T-cell (primary cell): ENCODE data around the gene ADAM33. TPM values are rescaled to one million over a fixed set of nuclear protein-coding genes. Genes with fewer than 3 reads are reported as not detected.
A peak's percentile ranks its signal among the peaks of the same experiment; 100 is the strongest.

Experiments used
- ATAC-seq, 4 experiments: fragments of 200-7000 bp in 3 of 4; fragments of 150-1000 bp in 1 of 4; cut with Tn5 transposase; replicated peaks in 1 of 4; 1 replicate in 3 of 4; 2 replicates in 1 of 4; pipeline ENCODE4 v1.10.0; 2021; ENCODE audit warnings: moderate library complexity in 3 of 4, mild to moderate bottlenecking in 2 of 4, moderate number of reproducible peaks in 1 of 4
- CTCF ChIA-PET, 2 donors: fragments of 300-600 bp; sonication (Branson Sonifier 250); formaldehyde crosslinking; loops; one replicate each; lab custom pipeline; 2022; ENCODE audit warnings: antibody characterized with exemption in 2 of 2; lab: Charles Lee
- POLR2A ChIA-PET, 2 donors: fragments of 300-600 bp; sonication (Branson Sonifier 250); formaldehyde crosslinking; loops; one replicate each; lab custom pipeline; 2022; ENCODE audit warnings: antibody characterized with exemption in 2 of 2; lab: Charles Lee
- DNase-seq, 35 experiments: peaks; one replicate each; pipeline versions ENCODE4 v3.0.0 to v3.0.0-alpha.2; 2013 to 2023
- H3K27ac ChIP-seq: one replicate; pipeline ENCODE4 v1.5.1; 2013; ENCODE audit warnings: low read length
- H3K27me3 ChIP-seq, 2 experiments: replicated peaks in 1 of 2; 1 replicate in 1 of 2; 2 replicates in 1 of 2; pipeline versions ENCODE4 v1.6.1 to v1.7.0; 2013; ENCODE audit warnings: low read length in 1 of 2, mixed read lengths in 1 of 2; ENCODE audit not compliant: control insufficient read depth in 2 of 2, insufficient read depth in 2 of 2; ENCODE audit errors: extremely low read depth in 1 of 2
- H3K36me3 ChIP-seq, 2 donors: 1 replicate in 1 of 2; 2 replicates in 1 of 2; pipeline versions ENCODE4 v1.6.1 to v1.7.0; 2013; ENCODE audit warnings: low read length in 1 of 2; ENCODE audit not compliant: control insufficient read depth in 2 of 2, insufficient read depth in 1 of 2; ENCODE audit errors: extremely low read depth in 1 of 2
- H3K4me1 ChIP-seq, 2 experiments: 1 replicate in 1 of 2; 2 replicates in 1 of 2; pipeline versions ENCODE4 v1.6.1 to v1.7.0; 2013; ENCODE audit warnings: low read length in 2 of 2, mixed read lengths in 1 of 2; ENCODE audit not compliant: insufficient read depth in 2 of 2, control insufficient read depth in 1 of 2; ENCODE audit errors: extremely low read depth in 1 of 2
- H3K4me3 ChIP-seq, 2 donors: 1 replicate in 1 of 2; 2 replicates in 1 of 2; pipeline versions ENCODE4 v1.5.1 to v1.7.0; 2013; ENCODE audit warnings: mild to moderate bottlenecking in 2 of 2, low read length in 1 of 2, moderate library complexity in 1 of 2; ENCODE audit not compliant: control insufficient read depth in 1 of 2; ENCODE audit errors: extremely low read depth in 1 of 2
- H3K9me3 ChIP-seq: 2 replicates; pipeline ENCODE4 v1.7.0; 2013
- H3K27ac Mint-ChIP-seq, 2 donors: one replicate each; pipeline ENCODE4 v1.8.0; 2020 to 2021; ENCODE audit warnings: mild to moderate bottlenecking in 2 of 2, mixed read lengths in 2 of 2
- H3K27me3 Mint-ChIP-seq, 2 donors: one replicate each; pipeline ENCODE4 v1.8.0; 2021 to 2022; ENCODE audit warnings: mixed read lengths in 2 of 2
- H3K36me3 Mint-ChIP-seq: one replicate; pipeline ENCODE4 v1.8.0; 2021; ENCODE audit warnings: mixed read lengths
- H3K4me1 Mint-ChIP-seq, 3 donors: one replicate each; pipeline ENCODE4 v1.8.0; 2020 to 2022; ENCODE audit warnings: mixed read lengths in 3 of 3, mild to moderate bottlenecking in 1 of 3
- H3K4me3 Mint-ChIP-seq, 3 donors: one replicate each; pipeline ENCODE4 v1.8.0; 2020 to 2022; ENCODE audit warnings: mild to moderate bottlenecking in 3 of 3, mixed read lengths in 3 of 3, moderate library complexity in 3 of 3
- H3K9me3 Mint-ChIP-seq, 3 donors: one replicate each; pipeline ENCODE4 v1.8.0; 2020 to 2022; ENCODE audit warnings: mixed read lengths in 3 of 3
- WGBS: methylation state at CpG from one replicate; pipeline ENCODE4 v1.1.5; 2013; ENCODE audit warnings: missing lambda C conversion rate; ENCODE audit not compliant: insufficient coverage; 5-methylcytosine and 5-hydroxymethylcytosine counted together
- total RNA-seq, 35 experiments: library from RNA in 6 of 35; stranded (reverse) in 6 of 35; fragments of 120-200 nt in 1 of 35; gene quantifications; one replicate each; pipeline versions ENCODE4 v1.2.1 to v1.2.4 and lab custom pipeline; 2013 to 2026

ADAM33 gene
- total RNA-seq, 5 donors from 2014 or later (not counting 1 experiment from before 2014, with no cell fraction given) = not detected

- ATAC-seq (no peak), DNase-seq (no peak)
- H3K27ac Mint-ChIP-seq = no peak overlapping the region
- Histone ChIP-seq H3K36me3 (no peaks in the 10 kb centered on the region), H3K9me3 (no peaks in the 10 kb centered on the region), H3K4me3 (no peak overlapping the region), H3K27ac (no peak overlapping the region), H3K4me1 (peaks cover 0 to 8% of the 10 kb centered on the region in 2 experiments), H3K27me3 (peaks cover 0 to 36% of the 10 kb centered on the region in 2 experiments)
- no peaks in the 10 kb centered on the region for H3K9me3 Mint-ChIP-seq
- no peak overlapping the region for H3K4me3 Mint-ChIP-seq
- POLR2A ChIA-PET = no interaction called here
- no peaks in the 10 kb centered on the region for H3K36me3 Mint-ChIP-seq
- H3K27me3 Mint-ChIP-seq = peaks cover 21 to 42% of the 10 kb centered on the region in 2 donors
- 76% methylated on average over 3 of the region's 7 CpGs for WGBS
- CTCF ChIA-PET = interaction anchor here in 1 of 2 donors (0.6 kb wide), 1 partner anchor 932 kb away, joined by 4 read pairs; no protein-coding TSS in a partner anchor
- peaks cover 0 to 6% (median 0%) of the 10 kb centered on the region in 3 donors for H3K4me1 Mint-ChIP-seq
These were observed 3.5 kb upstream of the ADAM33 start for GRCh38 chr20:3685341-3685740.

- H3K4me3 ChIP-seq = no peak overlapping the region
- peaks cover 0 to 13% of the 10 kb centered on the region in 2 experiments for H3K4me1 ChIP-seq
- H3K27me3 ChIP-seq = peaks cover 0 to 67% of the 10 kb centered on the region in 2 experiments
- WGBS = 23% methylated on average over 31 of the region's 32 CpGs
- H3K36me3 ChIP-seq = no peaks in the 10 kb centered on the region
- POLR2A ChIA-PET = no interaction called here
- H3K9me3 Mint-ChIP-seq = no peaks in the 10 kb centered on the region
- H3K27me3 Mint-ChIP-seq = peaks cover 38 to 55% of the 10 kb centered on the region in 2 donors
- H3K27ac Mint-ChIP-seq = no peak overlapping the region
- peak overlapping the region in 1 of 3 donors; percentile 34 for H3K4me3 Mint-ChIP-seq
- CTCF ChIA-PET = no interaction called here
- H3K9me3 ChIP-seq = no peaks in the 10 kb centered on the region
- H3K27ac ChIP-seq = no peak overlapping the region
- ATAC-seq (peak in 1 of 4 experiments; percentile 17), DNase-seq (no peak)
- H3K36me3 Mint-ChIP-seq = no peaks in the 10 kb centered on the region
- H3K4me1 Mint-ChIP-seq = peaks cover 3 to 8% (median 5%) of the 10 kb centered on the region in 3 donors
These were observed 369 bp downstream of the ADAM33 start for GRCh38 chr20:3681352-3681930.

- H3K27me3 Mint-ChIP-seq = peaks cover 39 to 55% of the 10 kb centered on the region in 2 donors
- H3K36me3 Mint-ChIP-seq = no peaks in the 10 kb centered on the region
- no peak overlapping the region for H3K4me3 ChIP-seq
- ChIA-PET POLR2A (no interaction called here), CTCF (no interaction called here)
- H3K9me3 ChIP-seq = no peaks in the 10 kb centered on the region
- no peak overlapping the region for H3K27ac Mint-ChIP-seq
- DNase-seq (no peak), ATAC-seq (no peak)
- WGBS = 88% methylated on average over 10 of the region's 15 CpGs
- H3K27ac ChIP-seq = no peak overlapping the region
- peak overlapping the region in 1 of 3 donors; percentile 34 for H3K4me3 Mint-ChIP-seq
- H3K4me1 ChIP-seq = peaks cover 0 to 13% of the 10 kb centered on the region in 2 experiments
- no peaks in the 10 kb centered on the region for H3K9me3 Mint-ChIP-seq
- peaks cover 3 to 8% (median 7%) of the 10 kb centered on the region in 3 donors for H3K4me1 Mint-ChIP-seq
- peaks cover 0 to 70% of the 10 kb centered on the region in 2 experiments for H3K27me3 ChIP-seq
- H3K36me3 ChIP-seq = no peaks in the 10 kb centered on the region
These were observed 984 bp downstream of the ADAM33 start for GRCh38 chr20:3680701-3681351.

- H3K9me3 ChIP-seq = no peaks in the 10 kb centered on the region
- Mint-ChIP-seq H3K27me3 (peaks cover 47 to 59% of the 10 kb centered on the region in 2 donors), H3K27ac (no peak overlapping the region), H3K4me1 (peaks cover 3 to 8% (median 7%) of the 10 kb centered on the region in 3 donors), H3K36me3 (no peaks in the 10 kb centered on the region), H3K4me3 (no peak overlapping the region), H3K9me3 (no peaks in the 10 kb centered on the region)
- DNase-seq = no peak
- peaks cover 1 to 75% of the 10 kb centered on the region in 2 experiments for H3K27me3 ChIP-seq
- WGBS = 63% methylated on average over 12 of the region's 18 CpGs
- CTCF ChIA-PET = no interaction called here
- no peak overlapping the region for H3K27ac ChIP-seq
- no peak for ATAC-seq
- POLR2A ChIA-PET = no interaction called here
- no peak overlapping the region for H3K4me3 ChIP-seq
- no peaks in the 10 kb centered on the region for H3K36me3 ChIP-seq
- H3K4me1 ChIP-seq = peaks cover 0 to 13% of the 10 kb centered on the region in 2 experiments
These were observed 1.8 kb downstream of the ADAM33 start for GRCh38 chr20:3679749-3680700.

- H3K36me3 ChIP-seq = no peaks in the 10 kb centered on the region
- DNase-seq = no peak
- CTCF ChIA-PET = interaction anchor here (0.6 to 1.0 kb wide), 2 partner anchors 18 to 33 kb away, joined by 3 to 5 read pairs; partner anchors contain the start of gene SIGLEC1 (in 1 of the 2)
- H3K4me3 ChIP-seq = no peak overlapping the region
- peaks cover 2 to 85% of the 10 kb centered on the region in 2 experiments for H3K27me3 ChIP-seq
- no peak overlapping the region for H3K4me3 Mint-ChIP-seq
- H3K4me1 Mint-ChIP-seq = peaks cover 3 to 8% (median 7%) of the 10 kb centered on the region in 3 donors
- 81% methylated on average over 10 of the region's 14 CpGs for whole genome bisulfite sequencing
- no peaks in the 10 kb centered on the region for H3K9me3 ChIP-seq
- peaks cover 0 to 13% of the 10 kb centered on the region in 2 experiments for H3K4me1 ChIP-seq
- no peaks in the 10 kb centered on the region for H3K9me3 Mint-ChIP-seq
- no peak overlapping the region for H3K27ac ChIP-seq
- peaks cover 50 to 61% of the 10 kb centered on the region in 2 donors for H3K27me3 Mint-ChIP-seq
- no peaks in the 10 kb centered on the region for H3K36me3 Mint-ChIP-seq
- no peak for ATAC-seq
- POLR2A ChIA-PET = no interaction called here
- H3K27ac Mint-ChIP-seq = no peak overlapping the region
These were observed 2.7 kb downstream of the ADAM33 start for GRCh38 chr20:3678856-3679720.
